Stimulated activated CD4-positive, alpha-beta T cell treated with anti-CD3 and anti-CD28 coated beads, Interleukin-12 subunit alpha, Interleukin-12 subunit beta, amount 100 ng/mL, for 4 hours (primary cell): ENCODE measurements around the gene CGN.
"Not testable (repeated sequence)": the region's sequence is repeated elsewhere in the genome, so short reads cannot be mapped to it uniquely, and the experiment has no call there.

Experiments used
- DNase-seq: peaks from one replicate; pipeline ENCODE4 v3.0.0-alpha.2; 2020

The CGN gene

DNA sequence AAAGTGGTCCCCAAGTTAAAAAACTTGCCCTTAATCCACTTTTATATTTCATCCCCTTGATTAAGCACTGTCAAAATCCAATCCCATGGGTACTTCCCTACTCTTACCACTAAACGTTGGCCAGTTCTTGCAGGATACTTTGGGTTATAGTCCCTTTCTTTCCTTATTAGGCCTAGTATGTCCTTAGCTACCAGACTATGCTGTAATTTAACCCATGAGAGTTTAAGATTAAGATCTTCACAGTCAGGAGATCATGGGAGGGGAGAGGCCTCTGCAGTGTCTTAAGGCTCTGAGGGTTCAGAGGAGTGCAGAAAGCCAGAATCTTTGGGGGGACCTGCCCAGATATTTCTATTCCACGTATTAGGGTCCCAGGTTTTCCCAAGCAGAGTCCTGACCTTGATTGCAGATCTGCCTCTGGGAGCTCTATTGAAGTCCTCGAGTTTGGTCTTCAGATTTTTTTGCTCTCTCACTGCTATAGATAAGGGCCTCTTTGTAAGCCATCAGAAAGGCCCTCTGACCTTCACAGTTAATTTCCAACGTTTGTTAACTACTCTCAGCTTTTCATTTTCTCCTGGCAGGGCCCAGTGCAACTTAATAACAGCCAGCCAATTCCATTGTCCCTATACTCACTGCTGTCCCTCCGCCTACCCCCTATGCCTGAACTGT is 9.0 kb upstream of the CGN start:
- no peak for DNase-seq

DNA sequence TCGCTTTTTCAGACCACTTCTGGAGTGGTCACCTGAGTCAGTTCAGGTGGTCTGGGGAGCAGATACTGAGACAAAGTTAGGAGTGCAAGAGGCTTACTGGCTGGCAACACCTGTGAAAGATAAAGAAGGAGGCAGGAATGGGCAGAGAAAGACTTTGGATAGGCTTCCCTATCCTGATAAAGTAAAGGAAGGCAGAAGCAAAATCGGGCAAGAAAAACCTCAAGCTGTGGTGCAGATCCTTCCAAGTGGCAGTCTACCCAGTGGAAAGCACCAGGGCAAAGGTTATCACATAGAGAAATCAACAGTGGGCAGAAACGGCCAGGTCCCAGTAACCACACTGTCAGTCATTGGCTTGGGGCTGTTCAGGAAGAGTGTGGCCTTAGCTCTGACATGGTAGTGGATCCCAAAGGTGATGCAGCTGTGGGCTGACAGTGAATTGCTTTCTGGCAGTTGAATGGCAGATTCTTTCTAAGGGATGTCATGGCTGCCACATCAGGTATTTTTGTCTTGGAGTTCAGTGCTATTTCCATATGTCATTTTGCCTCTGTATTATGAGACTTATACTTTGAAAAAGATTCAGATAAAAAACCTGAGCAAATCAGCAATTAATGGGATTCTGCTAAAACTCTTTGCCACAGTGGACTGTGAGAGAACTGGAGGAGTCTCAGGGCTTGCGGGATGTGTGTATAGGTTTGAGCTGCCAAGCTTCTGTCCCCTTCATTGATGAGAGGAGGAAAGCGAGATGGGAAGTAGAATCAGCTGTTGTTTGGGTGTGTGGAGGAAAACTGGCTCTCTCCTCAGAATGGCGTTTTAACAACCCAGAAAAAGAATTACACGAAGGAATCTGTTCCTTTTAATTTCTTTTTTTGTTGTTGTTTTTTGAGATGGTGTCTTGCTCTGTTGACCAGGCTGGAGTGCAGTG is 8.1 kb upstream of the CGN start:
- no peak for DNase-seq

DNA sequence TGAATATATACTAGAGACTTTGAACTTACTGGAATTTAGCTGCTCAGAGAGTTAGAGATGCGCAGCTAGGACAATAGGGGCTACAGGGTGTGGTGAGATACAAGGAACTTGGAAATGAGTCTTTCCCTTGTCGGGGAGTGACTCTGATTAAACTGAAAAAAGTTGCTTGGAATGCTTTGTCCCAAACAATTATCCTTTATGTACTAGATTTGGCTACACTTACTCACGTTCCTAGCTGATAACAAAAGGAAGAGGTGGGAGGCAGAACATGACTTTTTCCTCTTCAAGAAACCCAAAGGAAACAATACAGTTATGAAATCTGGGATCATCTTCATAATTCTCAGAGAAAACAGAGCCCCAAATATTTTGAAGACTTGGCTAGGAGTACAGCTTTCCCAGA is 6.9 kb upstream of the CGN start:
- DNase-seq = no peak

- DNase-seq = no peak
Observed at GRCh38 chr1:151504759-151505158, 6.4 kb upstream of the CGN start.

DNA sequence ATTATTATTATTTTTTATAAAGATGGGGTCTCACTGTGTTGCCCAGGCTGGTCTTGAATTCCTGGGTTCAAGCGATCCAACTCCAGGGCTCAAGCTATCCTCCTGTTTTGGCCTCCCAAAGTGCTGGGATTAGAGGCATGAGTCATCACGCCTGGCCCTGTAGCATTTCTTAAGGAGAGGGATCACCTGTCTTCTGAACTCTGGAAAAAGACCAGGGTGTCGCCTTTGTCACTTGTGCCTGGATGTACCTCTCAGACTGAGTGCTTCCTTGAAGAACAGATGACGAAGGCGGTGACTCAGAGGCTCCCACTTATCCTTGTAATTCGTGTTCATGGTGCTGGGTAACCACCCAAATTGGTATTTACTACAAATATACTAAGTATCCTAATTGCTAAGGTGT is 2.4 kb upstream of the CGN start:
- no peak for DNase-seq

GRCh38 chr1:151509350-151510019 is 1.7 kb upstream of the CGN start:
- no peak for DNase-seq

DNA sequence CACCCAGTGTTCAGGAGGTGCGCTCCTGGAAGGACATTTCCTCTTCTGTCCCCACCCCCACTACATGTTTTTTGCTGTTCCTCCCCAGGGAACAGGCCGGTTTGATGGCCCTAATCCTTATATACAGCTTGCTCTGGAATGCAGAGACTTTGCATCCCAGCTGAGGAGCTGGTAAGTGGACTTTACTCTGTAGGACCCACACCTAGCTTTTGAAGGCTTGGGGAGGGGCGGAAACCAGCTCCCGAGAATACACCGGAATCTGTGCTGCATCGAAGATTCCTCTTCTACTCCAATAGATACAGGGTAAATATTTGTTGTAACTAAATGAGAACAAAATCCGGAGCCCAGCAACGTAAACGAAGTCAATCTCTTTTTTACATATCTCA is 1.2 kb upstream of the CGN start:
- DNase-seq = no peak

DNA sequence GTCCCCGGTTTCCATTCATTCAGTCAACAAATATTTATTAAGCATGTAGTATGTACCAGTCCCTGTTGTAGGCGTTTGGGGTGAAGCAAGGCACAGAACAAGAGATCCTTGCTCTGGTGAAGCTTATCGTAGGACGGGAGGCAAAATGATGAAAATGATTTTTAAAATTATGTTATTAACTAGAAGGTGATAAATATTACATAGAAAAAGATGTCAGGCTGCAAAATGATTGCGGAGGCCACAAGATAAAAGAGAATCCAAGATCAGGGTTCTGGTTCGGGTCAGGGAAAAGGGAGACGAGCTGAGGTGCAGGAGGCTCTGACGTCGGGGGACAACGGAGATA is 602 bp upstream of the CGN start:
- no peak for DNase-seq

DNA sequence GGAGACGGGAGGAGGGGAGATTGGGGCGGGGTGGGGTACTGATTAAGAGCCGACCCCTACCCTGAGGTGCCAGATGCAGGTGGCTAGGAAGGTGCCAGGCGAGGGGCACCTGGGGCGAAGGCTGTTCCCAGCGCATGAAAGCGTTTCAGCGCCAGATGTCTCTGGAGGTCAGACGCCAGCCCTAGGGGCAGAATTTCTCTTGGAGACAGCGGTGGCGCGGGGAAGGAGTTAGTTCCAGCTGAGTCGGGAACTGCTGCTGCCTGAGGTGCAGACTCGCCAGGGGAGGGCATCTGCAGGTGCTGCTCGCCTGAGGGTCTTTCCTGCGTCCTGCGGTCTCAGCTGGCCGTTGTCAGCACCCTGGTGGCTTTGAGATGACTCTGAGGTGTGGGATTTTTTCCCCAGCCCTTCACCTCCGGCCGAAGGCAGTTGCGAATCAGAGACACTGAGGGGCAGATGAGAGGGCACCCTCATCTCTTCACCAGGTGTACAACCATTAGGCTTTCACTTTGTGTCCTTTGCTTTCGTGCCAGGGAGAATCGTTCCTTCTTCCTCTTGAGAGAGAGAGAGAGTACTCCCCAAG is 539 bp downstream of the CGN start:
- DNase-seq = peak; percentile 10

DNA sequence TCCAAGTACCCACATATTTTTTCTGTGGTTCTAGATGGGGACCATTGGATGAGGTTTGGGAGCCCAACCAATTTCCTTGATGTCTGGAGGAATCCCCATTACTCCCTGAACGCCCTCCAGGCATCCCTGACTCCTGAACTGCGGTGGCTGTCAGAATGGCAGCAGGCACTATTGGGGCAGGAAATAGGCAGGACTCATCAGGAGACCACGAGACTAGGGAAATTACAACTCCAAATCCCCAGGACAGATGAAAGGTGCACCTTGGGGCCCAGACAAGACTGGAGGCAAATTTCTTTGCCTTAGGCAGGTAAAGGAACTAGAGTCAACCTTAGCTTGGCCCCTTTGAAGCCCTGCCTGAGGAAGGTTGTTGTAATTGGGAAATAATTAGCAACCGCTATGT is 1.1 kb downstream of the CGN start:
- no peak for DNase-seq

DNA sequence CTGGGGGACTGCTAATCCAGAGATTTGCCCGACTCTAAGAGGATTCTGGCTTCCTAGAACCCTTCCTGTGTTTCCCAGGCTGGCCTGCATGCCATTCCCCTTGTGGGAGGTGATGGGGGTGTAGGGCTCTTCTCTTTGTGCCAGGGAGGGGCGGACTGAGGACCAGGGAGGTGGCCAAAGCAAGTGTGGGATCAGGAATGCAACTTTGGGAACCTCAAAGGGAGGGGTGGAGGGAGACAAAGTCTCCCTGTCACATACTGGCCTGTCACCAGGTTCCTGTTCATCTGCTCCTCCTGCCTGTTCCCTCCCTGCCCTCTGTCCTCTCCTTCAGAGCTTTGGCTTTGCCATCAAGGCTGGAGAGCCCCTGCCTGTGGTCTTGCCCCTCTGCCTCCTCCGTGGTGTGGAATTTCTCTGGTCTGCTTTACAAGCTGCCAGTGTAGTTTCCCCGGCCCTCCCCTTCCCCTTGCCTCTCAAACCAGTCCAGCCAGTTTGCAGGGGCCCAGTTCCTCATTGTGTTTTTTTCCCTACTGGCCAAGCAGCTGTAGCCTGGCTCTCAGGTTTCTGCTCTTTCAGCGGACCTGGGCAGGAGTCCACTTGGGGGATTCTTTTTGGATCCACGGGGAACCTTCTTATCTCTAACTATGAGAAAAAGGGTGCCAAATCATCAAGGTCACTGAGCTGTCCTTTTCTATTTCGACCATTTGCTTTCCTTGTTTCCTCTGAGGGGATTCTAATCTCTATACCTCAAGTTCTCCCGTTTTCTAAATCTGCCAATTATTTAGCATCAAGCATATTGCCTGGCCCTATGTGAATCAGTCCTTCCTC is 1.8 kb downstream of the CGN start:
- DNase-seq = no peak

DNA sequence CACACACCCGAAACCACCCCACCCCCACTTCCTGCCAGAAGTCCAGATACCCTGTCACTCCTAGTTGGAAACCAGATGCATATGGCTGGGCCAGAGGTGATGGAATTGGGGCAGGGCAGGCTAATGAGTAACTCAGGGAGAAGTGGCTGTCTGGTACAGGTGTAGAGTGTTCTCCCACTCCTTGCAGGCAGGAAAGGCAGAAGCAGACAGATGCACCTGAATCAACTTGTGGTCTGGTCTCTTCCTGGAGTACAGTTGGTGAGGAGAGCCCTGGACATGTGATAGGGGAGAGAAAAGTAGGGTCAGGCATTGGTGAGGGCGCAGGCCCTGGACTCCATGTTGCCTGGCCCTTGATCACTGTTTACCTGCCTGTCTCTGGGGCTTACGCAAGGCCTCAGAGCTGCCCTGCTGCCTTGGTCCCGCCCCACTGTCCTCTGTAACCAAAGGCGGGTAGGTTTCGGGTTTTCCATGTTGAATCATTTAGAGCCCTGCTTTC is 2.5 kb downstream of the CGN start:
- no peak for DNase-seq

DNA sequence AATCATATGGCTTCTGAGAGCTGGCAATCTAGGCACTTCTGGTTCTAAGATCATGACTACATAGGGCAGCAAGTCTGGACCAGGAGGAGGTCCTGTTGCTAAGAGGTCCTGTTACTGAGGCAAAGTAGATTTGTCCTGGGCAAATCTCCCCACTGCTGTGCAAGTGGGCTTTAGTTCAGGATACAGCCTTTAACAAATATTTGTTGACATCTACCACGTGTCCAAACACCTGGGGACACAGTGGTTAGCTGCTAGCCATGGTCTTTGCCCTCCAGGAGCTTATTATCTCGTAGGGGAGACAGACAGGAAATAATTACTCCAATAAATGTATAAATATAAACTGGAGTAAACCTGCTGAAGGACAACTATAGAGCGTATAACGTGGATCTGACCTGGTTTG is 3.2 kb downstream of the CGN start:
- DNase-seq = no peak

DNA sequence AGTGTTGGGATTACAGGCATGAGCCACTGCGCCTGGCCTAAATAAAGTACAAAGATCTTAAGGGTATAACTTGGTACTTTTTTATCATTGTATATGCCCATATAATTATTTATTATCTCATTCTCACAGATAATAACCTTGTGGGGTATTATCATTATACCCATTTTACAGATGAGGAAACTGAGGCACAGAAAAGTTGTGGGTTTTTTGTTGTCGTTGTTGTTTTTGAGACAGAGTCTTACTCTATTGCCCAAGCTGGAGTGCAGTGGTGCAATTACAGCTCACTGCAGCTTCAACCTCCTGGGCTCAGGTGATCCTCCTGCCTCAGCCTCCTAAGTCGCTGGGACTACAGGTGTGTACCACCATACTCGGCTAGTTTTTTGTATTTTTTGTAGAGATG is 4.1 kb downstream of the CGN start:
- no peak for DNase-seq

DNA sequence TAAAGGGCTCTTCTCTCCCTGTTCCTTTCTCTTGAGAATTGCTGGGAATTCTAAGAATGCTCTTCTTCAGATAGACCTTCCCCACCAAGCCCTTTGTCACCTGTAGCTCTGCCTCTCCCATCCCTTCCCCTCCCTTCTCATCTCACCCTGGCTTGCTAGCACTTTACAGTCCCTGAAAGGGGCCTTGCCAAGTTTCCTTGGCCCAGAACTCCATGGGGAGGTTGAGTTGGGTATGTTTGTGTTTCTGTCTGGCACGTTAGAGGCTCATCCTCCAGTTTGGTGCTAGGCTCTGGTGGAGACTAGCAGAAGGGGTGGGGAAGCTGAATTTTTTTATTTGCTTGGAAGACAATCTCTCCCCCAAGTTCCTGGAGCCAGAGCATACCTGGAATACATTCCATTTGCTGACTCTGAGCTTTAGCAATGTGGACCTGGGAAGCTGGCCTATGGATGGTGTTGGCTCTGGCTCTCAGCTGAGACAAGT is 4.9 kb downstream of the CGN start:
- no peak for DNase-seq

DNA sequence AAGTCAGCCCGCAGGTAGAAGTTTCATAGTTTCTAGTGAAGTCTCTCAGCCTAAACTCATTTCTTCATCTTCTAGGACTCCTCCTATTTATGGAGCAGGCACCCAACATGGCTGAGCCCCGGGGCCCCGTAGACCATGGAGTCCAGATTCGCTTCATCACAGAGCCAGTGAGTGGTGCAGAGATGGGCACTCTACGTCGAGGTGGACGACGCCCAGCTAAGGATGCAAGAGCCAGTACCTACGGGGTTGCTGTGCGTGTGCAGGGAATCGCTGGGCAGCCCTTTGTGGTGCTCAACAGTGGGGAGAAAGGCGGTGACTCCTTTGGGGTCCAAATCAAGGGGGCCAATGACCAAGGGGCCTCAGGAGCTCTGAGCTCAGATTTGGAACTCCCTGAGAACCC is 7.2 kb downstream of the CGN start:
- DNase-seq = no peak

GRCh38 chr1:151518936-151519335 is 7.7 kb downstream of the CGN start:
- no peak for DNase-seq

GRCh38 chr1:151519667-151520066 is 8.5 kb downstream of the CGN start:
- DNase-seq = no peak

DNA sequence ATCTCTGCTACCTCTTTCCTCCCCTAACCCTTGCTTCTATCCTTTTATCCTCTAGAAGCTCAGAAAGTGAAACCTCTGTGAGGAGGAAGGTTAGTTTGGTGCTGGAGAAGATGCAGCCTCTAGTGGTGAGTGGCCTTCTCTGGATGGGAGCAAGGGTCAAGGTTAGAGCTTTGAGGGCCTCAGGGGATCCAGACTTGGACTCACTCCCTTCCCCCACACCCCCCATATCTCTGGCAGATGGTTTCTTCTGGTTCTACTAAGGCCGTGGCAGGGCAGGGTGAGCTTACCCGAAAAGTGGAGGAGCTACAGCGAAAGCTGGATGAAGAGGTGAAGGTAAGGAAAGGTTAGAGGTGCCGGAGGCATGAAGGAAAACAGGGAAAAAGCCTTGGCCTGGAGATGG is 9.2 kb downstream of the CGN start:
- no peak for DNase-seq

- not testable (repeated sequence) for DNase-seq
Observed at GRCh38 chr1:151522427-151522826, 11.2 kb downstream of the CGN start.

- DNase-seq = no peak
Observed at GRCh38 chr1:151523326-151523725, 12.1 kb downstream of the CGN start.

- no peak for DNase-seq
Observed at GRCh38 chr1:151524736-151525135, 13.5 kb downstream of the CGN start.
